Measurements from ENCODE around the gene RIMS4.
"Not testable (repeated sequence)": the region's sequence is repeated elsewhere in the genome, so short reads cannot be mapped to it uniquely, and the experiment has no call there.

The RIMS4 gene

GRCh38 chr20:44827401-44827800 is 17.1 kb upstream of the RIMS4 start:
- H3K4me3 ChIP-seq (ENCODE audit: control insufficient read depth, low read depth, low read length): no peak overlapping the region
- no peak for TF ChIP-seq CTCF (IDR thresholded peaks at IDR 0.05; ENCODE audit: control insufficient read depth, insufficient read depth, low read depth, low read length, missing control alignments)
- no peak for DNase-seq (ENCODE audit: low read depth)

- not testable (repeated sequence) for H3K4me3 ChIP-seq (ENCODE audit: control insufficient read depth, low read depth, low read length); DNase-seq (ENCODE audit: low read depth)
These were observed 11.2 kb upstream of the RIMS4 start for GRCh38 chr20:44821576-44821975.

- no peak overlapping the region for H3K4me3 ChIP-seq (ENCODE audit: control insufficient read depth, low read depth, low read length)
- TF ChIP-seq CTCF (IDR thresholded peaks at IDR 0.05; ENCODE audit: control insufficient read depth, insufficient read depth, low read depth, low read length, missing control alignments): no peak
- no peak for DNase-seq (ENCODE audit: low read depth)
These were observed 9.6 kb upstream of the RIMS4 start for GRCh38 chr20:44819936-44820335.

- no peak for DNase-seq (ENCODE audit: low read depth)
- TF ChIP-seq CTCF (IDR thresholded peaks at IDR 0.05; ENCODE audit: control insufficient read depth, insufficient read depth, low read depth, low read length, missing control alignments): no peak
- no peak overlapping the region for H3K4me3 ChIP-seq (ENCODE audit: control insufficient read depth, low read depth, low read length)
These were observed 7.0 kb upstream of the RIMS4 start for GRCh38 chr20:44817143-44817910.

- DNase-seq (ENCODE audit: low read depth): no peak
These were observed 4.6 kb upstream of the RIMS4 start for GRCh38 chr20:44814937-44815336.

GRCh38 chr20:44811150-44811685 is 872 bp upstream of the RIMS4 start:
- no peak for TF ChIP-seq CTCF (IDR thresholded peaks at IDR 0.05; ENCODE audit: control insufficient read depth, insufficient read depth, low read depth, low read length, missing control alignments)
- no peak for DNase-seq (ENCODE audit: low read depth)
- no peak overlapping the region for H3K4me3 ChIP-seq (ENCODE audit: control insufficient read depth, low read depth, low read length)

More at GRCh38 chr20:44814937-44815336, 4.6 kb upstream of the RIMS4 start:
- TF ChIP-seq CTCF (IDR thresholded peaks at IDR 0.05; ENCODE audit: control insufficient read depth, insufficient read depth, low read depth, low read length, missing control alignments): no peak
- no peak overlapping the region for H3K4me3 ChIP-seq (ENCODE audit: control insufficient read depth, low read depth, low read length)

- TF ChIP-seq CTCF (IDR thresholded peaks at IDR 0.05; ENCODE audit: control insufficient read depth, insufficient read depth, low read depth, low read length, missing control alignments): no peak
- H3K4me3 ChIP-seq (ENCODE audit: control insufficient read depth, low read depth, low read length): no peak overlapping the region
- DNase-seq (ENCODE audit: low read depth): no peak
These were observed 320 bp downstream of the RIMS4 start for GRCh38 chr20:44810061-44810390.
